ENCODE measurements around the gene LCA5L.

The LCA5L gene

GRCh38 chr21:39445321-39446269, at the start of gene LCA5L:
Gene LCA5L, minus strand, starts transcription at chr21:39445778. Its CDS starts 17,285 bp downstream, at chr21:39428493.
- peak; percentile 96 for DNase-seq (ENCODE audit: low read depth)
- TF ChIP-seq CTCF (IDR thresholded peaks at IDR 0.05; ENCODE audit: insufficient read depth, low read depth, low read length, missing control alignments), result peak; percentile 9
- H3K4me3 ChIP-seq (ENCODE audit: low read depth, low read length), result peak within 1 kb of the TSS; percentile 82

- TF ChIP-seq CTCF (IDR thresholded peaks at IDR 0.05; ENCODE audit: insufficient read depth, low read depth, low read length, missing control alignments), result no peak
- H3K4me3 ChIP-seq (ENCODE audit: low read depth, low read length), result no peak overlapping the region
- no peak for DNase-seq (ENCODE audit: low read depth)
Observed at GRCh38 chr21:39489380-39489924, 43.9 kb upstream of the LCA5L start.

GRCh38 chr21:39484711-39485276, 39.2 kb upstream of the LCA5L start:
- no peak overlapping the region for H3K4me3 ChIP-seq (ENCODE audit: low read depth, low read length)
- no peak for DNase-seq (ENCODE audit: low read depth)
- no peak for TF ChIP-seq CTCF (IDR thresholded peaks at IDR 0.05; ENCODE audit: insufficient read depth, low read depth, low read length, missing control alignments)

- no peak overlapping the region for H3K4me3 ChIP-seq (ENCODE audit: low read depth, low read length)
- TF ChIP-seq CTCF (IDR thresholded peaks at IDR 0.05; ENCODE audit: insufficient read depth, low read depth, low read length, missing control alignments), result no peak
- DNase-seq (ENCODE audit: low read depth), result no peak
Observed at GRCh38 chr21:39483917-39484316, 38.3 kb upstream of the LCA5L start.

GRCh38 chr21:39481886-39482285, 36.3 kb upstream of the LCA5L start:
- no peak overlapping the region for H3K4me3 ChIP-seq (ENCODE audit: low read depth, low read length)
- TF ChIP-seq CTCF (IDR thresholded peaks at IDR 0.05; ENCODE audit: insufficient read depth, low read depth, low read length, missing control alignments), result no peak

GRCh38 chr21:39480271-39480670, 34.7 kb upstream of the LCA5L start:
- TF ChIP-seq CTCF (IDR thresholded peaks at IDR 0.05; ENCODE audit: insufficient read depth, low read depth, low read length, missing control alignments), result no peak

More at GRCh38 chr21:39481886-39482285, 36.3 kb upstream of the LCA5L start:
- no peak for DNase-seq (ENCODE audit: low read depth)

More at GRCh38 chr21:39480271-39480670, 34.7 kb upstream of the LCA5L start:
- H3K4me3 ChIP-seq (ENCODE audit: low read depth, low read length), result no peak overlapping the region
- no peak for DNase-seq (ENCODE audit: low read depth)

Data from GM12865 (cell line).